GM21447 (cell line): ENCODE measurements around the gene BTBD9.
"Not testable (repeated sequence)": the region's sequence is repeated elsewhere in the genome, so short reads cannot be mapped to it uniquely, and the experiment has no call there.

ENCODE experiments used
- ATAC-seq: cut with Tn5 transposase; IDR thresholded peaks from one replicate; pipeline ENCODE4 v1.9.1; 2021; ENCODE audit not compliant: unreplicated experiment

BTBD9 gene

DNA sequence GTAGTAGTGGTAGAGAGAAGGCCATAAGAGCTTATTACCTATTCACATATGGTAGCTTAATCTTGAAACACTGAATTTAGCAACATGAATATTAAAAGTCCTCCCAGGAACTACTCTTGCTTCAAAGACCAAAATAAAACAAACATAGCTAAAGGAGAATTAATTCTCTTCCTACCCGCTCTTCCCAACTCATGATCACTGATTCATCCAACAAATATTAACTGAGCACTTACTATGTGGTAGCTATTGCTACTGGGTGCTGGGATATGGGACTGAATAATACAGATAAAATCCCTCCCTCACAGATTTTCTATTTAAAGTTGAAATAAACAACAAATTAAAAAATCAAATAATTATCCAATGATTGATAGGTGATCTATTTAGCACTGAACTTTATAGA lies 287.1 kb downstream of the BTBD9 start:
- no peak for ATAC-seq

DNA sequence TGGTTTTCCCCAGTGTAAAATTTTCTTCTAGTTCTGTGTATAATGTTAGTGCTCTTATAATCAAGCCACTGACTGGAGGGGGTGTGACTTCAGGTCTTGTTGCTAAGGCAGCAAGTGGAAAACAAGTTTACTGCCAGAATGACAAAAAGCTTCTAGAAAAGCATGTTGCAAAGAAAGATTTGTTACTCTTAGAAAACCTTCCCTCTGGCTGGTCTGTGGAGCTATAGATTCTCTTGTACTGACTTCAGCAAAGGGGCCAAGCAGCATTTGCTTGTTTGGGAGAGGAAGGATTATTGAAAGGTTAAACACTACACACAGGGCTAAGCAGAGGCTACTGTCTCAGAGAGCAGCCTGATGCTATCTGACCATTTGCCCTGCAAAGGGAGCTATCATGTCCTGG lies 288.8 kb downstream of the BTBD9 start:
- no peak for ATAC-seq

DNA sequence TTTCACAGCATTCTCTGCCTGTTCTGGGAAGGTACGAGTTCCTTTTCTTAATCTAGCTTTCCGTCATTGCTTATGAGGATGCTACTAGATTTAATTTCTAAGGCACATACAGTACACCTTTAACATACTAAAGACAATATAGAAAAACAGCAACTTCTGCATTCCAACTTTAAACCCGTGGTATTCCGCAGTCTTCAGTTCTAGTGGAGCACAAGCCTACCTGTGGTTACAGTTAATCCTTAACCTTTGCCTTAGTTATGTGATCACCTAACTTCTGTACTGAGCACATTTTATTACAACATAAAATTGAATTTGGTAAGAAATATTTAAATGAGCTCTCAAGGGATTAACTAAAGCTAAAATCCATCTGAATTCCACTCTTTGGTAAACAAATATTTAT lies 289.5 kb downstream of the BTBD9 start:
- no peak for ATAC-seq

DNA sequence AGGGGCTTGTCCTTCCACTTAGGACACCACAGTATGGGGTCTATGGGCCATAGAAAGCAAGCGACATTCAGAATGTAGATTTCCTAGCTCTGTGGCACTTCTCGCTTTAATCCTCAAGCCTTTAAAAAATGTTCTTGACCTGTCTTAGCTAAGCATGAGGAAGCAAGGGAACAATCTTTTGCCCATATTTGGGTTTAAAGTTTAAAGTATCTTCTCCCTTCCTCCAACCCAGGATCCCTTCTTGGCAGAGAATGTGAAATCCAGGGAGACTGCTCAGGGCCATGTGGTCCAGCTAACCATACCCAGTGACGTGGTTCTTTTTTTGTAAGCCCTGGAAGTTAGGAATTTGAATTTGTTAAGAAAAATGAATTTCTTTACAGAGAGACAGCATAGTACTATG lies 289.9 kb downstream of the BTBD9 start:
- no peak for ATAC-seq

DNA sequence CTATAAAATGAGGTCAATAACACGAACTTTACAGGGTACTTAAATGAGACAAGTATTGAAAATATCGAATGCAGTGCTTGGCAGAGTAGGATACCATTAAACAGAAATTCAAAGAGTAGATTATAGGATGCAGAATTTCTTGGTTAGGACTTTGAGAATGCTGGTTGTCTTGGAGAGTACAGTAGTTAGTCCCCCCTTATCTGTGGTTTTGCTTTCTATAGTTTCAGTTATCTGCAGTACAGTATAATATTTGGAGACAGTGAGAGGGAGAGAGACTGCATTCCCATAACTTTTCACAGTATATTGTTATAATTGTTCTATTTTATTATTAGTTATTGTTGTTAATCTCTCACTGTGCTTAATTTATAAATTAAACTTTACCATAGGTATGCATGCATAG lies 290.5 kb downstream of the BTBD9 start:
- no peak for ATAC-seq

DNA sequence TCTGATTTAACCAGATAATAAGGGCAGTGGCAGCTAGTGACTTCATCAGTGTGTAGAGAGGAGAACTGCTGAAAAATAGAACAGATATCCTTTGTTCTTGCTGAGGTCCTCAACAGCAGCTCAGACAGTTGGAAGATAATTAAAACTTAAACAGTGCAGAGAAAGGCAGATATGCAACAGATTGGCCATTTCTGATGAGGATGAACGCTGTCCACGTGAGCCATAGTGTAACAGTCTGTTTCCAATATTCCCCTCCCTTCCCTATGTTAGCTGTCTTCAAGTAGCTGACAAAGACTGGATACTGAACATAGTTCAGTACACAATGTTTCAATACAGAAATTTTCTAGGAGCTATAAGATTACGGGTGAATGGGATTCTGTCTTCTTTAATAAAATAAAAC lies 291.4 kb downstream of the BTBD9 start:
- ATAC-seq = no peak

DNA sequence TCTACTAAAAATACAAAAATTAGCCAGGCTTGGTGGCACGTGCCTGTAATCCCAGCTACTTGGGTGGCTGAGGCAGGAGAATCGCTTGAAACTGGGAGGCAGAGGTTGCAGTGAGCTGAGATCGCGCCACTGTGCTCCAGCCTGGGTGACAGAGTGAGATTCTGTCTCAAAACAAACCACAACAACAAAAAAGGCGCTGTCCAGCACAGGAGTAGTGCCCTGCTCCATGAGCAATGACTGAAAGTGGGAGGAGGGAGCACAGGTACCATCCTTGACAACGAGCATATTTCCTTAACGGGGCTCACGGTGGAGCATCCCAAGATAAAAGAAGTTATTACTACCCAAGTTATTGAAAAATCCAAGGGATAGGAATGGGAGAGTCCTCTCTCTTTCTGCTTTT lies 291.9 kb downstream of the BTBD9 start:
- ATAC-seq = not testable (repeated sequence)

DNA sequence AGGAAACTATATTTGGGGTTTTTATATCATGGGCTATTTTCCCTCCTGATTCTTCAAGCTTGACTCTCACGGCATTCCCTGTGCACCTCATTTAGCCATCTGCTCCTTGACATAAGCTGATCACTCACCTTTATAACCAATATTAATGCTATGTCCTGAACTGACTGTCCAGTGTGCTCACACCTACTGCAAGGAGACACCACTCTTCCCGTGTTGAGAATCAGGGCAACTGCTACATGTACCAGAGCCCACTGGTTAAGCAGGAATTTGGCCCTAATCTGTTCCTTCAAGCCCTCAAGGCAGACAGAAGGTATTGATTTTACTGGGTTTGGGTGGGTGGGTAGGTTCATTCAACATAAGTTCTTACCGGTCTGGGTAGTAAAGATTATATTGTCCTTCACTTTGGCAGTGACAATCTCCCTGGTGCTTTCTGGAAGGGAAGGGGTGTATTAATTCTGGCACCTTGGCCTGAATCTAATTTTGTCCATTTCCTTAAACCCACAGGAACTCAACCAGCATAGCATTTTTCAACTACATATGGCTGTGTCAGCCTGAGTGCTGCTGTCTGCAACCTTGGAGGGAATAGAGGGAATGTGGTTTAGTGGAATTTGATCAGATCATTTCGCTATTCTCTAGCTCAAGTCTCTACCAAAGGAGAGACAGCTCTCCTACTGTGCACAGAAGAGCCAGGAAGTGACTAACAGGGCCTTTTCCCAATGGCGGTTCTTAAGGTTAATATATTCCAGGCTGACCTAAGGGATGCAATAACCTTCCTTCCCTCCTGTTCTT lies 293.2 kb downstream of the BTBD9 start:
- ATAC-seq = no peak

DNA sequence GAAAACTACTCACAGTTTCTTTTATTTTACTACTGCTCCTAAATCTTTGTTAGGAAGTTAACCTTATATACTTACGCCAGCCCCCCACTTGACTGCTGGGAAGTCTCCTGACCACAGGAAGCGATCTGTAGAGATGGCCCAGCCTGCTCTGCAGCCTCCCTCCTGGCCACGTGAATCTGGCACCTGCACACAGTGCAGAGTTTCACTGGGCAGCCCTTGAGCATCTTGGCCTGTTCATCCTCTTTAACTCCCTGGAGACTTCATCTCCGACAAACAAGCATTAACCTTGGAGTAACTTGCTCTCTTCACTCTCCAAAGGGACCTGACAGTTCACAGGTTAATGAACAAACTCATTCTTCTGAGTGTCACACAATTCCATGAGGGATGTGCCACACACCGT lies 294.1 kb downstream of the BTBD9 start:
- no peak for ATAC-seq

DNA sequence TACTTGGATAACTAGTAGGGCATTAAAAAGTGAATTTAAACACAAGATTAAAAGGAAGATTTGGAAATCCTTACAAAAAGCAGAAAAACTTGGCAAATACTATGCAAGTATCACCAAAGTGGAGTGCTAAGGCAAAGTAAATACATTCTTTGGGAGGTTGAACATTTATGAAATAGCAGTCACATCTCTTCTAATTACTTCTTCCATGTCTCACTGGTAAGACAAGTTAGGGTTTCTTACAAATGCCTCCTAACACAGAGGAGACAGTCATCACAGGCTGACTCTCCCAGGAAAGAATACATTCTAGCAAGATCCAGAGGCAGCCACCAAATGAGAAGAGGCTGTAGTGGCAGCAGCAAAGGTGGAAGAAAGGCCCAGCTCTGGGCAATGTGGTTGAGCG lies 298.2 kb downstream of the BTBD9 start:
- ATAC-seq = no peak

DNA sequence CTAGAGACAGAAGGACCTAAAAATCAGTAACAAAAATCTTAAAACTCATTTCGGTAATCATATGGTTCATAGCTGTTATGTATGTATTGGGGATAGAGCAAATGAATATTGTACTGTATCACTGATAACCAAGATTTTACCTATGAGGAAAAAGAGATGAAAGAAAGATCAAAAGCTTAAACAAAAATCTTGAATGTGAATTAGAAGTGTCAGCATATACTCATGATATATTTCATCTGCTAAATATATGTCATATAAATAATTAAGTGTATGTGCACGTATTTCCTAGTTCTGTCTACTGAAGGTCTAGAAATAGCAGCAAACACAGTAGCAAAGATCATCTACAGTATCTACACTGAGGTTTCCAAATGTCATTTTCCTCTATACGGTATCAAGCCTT lies 299.8 kb downstream of the BTBD9 start:
- no peak for ATAC-seq

DNA sequence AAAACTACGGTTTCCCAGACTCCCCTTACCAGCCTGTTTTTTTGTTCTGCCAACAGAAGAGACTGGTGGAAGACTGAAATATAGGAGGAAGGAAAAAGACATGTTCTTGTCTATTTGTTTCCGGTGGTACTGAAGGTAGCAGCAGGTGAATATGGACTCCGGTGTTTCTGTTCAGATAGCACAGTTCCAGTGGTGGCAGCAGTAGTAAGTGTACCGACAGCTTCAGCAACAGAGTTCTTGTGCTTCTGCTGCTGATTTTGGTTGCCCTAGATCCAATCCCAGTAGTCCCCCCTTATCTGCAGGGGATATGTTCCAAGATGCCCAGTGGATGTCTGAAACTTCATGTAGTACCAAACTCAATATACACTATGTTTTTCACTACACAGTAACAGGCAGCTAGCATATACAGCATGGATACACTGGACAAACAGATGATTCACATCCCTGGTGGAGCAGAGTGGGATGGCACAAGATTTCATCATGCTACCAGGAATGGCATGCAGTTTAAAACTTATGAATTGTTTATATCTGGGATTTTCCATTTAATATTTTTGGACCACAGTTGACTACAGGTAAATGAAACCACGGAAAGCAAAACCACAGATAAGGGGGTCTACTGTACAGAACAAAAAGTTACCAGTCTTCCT lies 301.8 kb downstream of the BTBD9 start:
- no peak for ATAC-seq

DNA sequence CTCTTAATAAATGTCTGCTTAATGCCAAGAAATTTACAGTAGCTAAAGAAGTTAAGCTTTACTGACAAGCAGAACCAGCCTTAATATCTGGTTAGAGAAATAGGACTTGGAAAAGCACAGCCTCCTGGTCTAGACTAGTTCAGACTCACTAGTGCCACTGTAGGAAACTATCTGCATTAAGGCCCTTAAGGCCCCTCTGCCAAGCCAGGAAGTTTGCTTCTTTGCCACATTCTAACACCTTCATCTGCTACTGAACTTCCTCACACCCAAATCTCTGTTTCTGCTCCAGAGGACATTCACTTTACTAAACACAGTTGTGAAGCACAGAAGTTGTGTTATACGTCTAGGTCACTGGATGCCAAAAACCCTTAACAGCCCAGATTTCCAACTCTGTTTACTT lies 302.8 kb downstream of the BTBD9 start:
- ATAC-seq = no peak

DNA sequence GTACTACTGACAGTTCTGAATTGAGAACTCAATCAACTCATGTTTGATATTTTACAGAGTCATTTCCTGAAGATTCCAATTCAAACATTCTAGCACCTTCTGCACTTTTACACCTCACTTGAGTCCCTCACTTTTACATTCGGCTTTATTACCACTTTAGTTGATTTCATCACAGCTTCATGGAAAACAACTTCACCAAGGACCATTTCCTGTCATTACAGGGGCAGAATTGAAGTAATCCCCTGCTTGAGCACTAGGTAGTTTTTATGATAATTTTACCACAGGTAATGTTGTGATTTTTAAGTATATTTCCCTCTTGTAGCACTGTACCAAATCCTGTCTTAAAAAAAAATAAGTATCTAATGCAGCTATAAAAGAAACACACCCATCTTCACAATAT lies 312.9 kb downstream of the BTBD9 start:
- ATAC-seq = no peak

DNA sequence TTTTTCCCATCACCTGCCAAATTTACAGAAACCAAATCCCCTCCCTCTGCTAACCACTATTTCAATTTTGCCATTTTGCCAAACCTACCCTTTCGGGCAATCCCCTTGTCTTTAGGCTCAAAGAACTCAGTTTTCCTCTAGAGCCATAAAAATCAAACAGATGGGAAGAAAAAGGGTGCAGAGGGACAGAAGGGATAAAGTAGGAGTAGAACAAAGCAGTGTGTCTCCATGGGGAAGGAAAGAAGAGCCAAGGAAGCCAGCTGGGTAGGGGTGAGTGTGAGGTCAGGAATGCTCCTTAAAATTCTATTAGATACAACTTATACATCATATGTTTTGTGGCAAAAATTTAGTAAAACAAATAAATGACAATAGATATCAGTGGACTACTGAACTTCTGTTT lies 316.5 kb downstream of the BTBD9 start:
- no peak for ATAC-seq

DNA sequence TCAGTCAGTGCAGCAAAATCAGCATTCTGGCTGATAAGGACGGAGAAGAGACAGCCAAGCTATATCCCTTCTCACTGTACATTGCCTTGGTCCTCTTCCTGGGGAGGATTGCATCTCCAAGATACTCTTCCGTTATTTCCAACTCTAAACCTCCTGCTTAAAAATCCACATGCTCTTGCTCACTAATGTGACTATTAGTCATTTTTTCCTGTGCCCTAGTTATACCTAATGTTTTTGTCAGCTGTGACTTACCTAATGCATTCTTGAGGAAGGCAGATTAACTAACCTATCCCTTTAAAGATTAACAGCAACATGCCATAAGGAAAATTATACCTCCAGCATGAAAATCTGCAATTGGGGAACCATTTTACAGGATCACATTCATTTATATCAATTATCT lies 317.6 kb downstream of the BTBD9 start:
- ATAC-seq = no peak

DNA sequence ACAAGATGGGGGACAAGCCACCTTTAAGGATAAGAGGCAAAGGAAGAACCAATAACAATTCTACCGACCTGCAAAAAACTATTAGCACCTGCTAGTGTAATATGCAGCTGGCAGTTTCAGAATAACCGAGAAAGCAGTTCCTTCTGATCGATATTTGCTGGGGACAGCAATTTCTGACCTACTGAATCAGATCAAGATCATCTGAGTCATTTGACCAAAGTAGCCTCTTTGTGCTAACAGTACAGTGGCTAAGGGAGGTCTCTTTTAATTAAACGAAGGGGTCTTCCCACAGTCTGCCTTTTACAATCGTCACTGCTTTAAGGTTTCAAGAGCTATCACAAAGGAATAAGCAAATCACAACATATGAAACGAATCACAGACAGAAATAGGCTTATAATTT lies 318.9 kb downstream of the BTBD9 start:
- ATAC-seq = peak; percentile 59

DNA sequence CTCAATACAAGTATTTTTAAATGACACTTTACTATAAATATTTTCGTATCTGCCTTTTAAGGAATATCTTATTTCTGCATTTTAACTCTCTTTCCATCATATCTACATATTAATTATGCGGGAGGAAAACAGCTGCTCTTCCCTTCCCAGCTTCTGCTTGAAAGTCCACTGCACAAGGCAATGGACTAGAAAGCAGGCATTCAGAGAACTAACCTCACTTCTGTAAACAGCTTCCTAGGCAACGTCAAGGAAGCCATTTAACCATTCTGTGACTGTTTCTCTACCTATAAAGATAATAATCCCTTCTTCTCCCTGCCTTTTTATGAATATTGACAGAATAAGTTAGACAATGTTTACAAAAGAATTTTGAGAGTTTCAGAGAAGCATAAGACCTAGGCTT lies 319.4 kb downstream of the BTBD9 start:
- no peak for ATAC-seq

DNA sequence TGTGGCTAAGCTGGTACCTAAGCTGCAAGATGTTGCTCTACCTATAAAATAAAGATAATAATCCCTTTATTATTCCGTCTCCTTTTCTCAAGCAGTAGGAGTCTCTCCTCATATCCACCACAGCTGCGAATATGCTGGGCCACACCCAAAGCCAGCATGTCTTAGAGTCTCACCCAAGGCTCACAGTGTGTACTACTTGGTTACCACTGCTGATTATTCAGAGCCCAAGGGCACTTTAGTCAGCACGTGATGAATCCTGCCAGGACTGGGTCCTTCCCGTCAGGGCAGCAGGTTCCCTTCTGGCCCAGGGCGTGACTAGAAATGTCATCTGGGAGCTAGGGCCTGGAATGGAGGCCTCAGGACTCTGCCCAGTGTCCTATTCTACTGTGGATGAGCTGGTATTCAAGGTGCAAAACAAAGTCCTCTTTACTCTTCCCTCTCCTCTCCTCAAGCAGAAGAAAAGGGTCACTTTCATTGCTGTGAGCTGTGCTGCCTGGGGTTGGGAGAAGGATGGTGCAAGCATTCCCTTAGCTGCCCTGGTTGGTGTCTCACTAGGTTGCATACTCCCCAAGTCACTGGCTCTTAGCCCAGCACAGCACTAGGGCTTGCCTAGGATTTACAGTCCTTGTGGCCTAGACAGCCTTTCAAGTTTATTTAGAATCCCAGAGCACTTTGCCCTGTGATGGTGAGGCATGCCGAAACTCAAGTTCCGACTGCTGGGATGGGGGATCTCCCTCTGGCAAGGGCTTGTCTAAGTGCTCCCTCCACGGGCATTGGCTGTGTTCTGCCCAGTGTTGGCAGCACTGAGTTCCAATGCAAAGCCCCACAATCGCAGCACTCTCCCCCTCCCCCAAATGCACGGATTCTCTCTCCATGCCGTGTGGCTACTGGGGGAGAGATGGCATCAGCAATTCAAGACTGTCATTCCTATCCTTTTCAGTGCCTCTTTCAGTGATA lies 320.2 kb downstream of the BTBD9 start:
- ATAC-seq = no peak

DNA sequence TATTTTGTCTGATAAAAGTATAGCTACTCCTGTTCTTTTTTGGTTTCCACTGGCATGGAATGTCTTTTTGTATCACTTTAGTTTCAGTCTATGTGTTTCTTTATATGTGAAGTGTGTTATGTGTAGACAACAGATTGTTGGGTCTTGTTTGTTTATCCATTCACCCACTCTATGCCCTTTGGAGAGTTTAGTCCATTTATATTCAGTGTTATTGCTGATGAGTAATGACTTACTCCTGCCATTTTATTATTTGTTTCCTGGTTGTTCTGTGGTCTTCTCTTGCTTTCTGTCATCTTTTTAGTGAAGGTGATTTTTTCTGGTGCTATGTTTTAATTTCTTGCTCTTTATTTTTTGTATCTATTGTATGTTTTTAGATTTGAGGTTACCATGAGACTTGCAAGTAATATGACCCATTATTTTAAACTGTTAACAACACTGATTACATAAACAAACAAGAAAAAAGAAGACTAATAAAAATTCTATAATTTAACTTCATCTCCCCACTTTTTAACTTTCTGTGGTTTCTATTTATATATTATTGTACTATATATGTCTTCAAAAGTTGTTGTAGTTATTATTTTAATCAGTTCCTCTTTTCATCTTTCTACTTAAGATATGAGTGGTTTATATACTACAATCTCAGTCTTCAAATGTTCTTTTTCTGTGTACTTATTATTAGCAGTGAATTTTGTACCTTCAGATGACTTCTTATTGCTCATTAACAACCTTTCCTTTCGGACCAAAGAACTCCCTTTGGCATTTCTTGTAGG lies 323.4 kb downstream of the BTBD9 start:
- peak; percentile 60 for ATAC-seq

DNA sequence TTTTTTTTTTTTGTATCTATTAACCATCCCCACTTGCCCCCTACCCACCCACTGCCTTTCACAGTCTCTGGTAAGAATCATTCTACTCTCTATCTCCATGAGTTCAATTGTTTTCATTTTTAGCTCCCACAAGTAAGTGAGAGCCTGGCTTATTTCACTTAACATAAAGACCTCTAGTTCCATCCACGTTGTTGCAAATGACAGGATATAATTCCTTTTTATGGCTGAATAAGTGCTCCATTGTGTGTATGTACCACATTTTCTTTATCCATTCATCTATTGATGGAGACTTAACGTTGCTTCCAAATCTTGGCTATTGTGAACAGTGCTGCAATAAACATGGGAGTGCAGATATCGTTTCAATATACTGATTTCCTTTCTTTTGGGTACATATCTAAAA lies 328.5 kb downstream of the BTBD9 start:
- no peak for ATAC-seq
